Heart right ventricle (tissue), 16 donors: ENCODE measurements around the gene MXD1. TPM values are rescaled to one million over a fixed set of nuclear protein-coding genes. Genes with fewer than 3 reads are reported as not detected.

Source experiments
- ATAC-seq, 8 donors: fragments of 200-7000 bp; cut with Tn5 transposase; one replicate each; pipeline ENCODE4 v1.9.1; 2020; ENCODE audit warnings: mild to moderate bottlenecking in 8 of 8, moderate library complexity in 8 of 8, moderate number of reproducible peaks in 1 of 8
- DNase-seq, 2 donors: peaks; one replicate each; pipeline ENCODE4 v3.0.0-alpha.2; 2020
- H3K27ac ChIP-seq, 10 donors: fragments of 200-600 bp; sonication (generic) in 2 of 10; one replicate each; pipeline versions ENCODE4 v1.5.0 to v1.8.0; 2020 to 2022; ENCODE audit warnings: mild to moderate bottlenecking in 3 of 10
- H3K27me3 ChIP-seq, 7 donors: fragments of 200-600 bp; one replicate each; pipeline ENCODE4 v1.8.0; 2021 to 2022; ENCODE audit warnings: mild to moderate bottlenecking in 2 of 7
- H3K36me3 ChIP-seq, 9 donors: fragments of 200-600 bp; sonication (generic) in 1 of 9; one replicate each; pipeline versions ENCODE4 v1.5.0 to v1.8.0; 2020 to 2022; ENCODE audit warnings: mild to moderate bottlenecking in 2 of 9
- H3K4me1 ChIP-seq, 9 donors: fragments of 200-600 bp; sonication (generic) in 1 of 9; one replicate each; pipeline versions ENCODE4 v1.5.0 to v1.8.0; 2020 to 2022; ENCODE audit warnings: mild to moderate bottlenecking in 4 of 9
- H3K4me3 ChIP-seq, 10 donors: fragments of 200-600 bp; sonication (generic) in 2 of 10; one replicate each; pipeline versions ENCODE4 v1.5.0 to v1.8.0; 2020 to 2022; ENCODE audit warnings: mild to moderate bottlenecking in 7 of 10, moderate library complexity in 2 of 10
- H3K9me3 ChIP-seq, 11 donors: fragments of 200-600 bp in 10 of 11; sonication (generic) in 2 of 11; one replicate each; pipeline versions ENCODE4 v1.5.0 to v1.8.0; 2013 to 2022; ENCODE audit warnings: mild to moderate bottlenecking in 2 of 11, control low read depth in 1 of 11, moderate library complexity in 1 of 11
- CTCF ChIP-seq, 9 donors: fragments of 200-600 bp; sonication (generic) in 2 of 9; IDR thresholded peaks; one replicate each; pipeline versions ENCODE4 v1.5.0 to v1.8.0; 2021 to 2022; ENCODE audit warnings: antibody characterized with exemption in 9 of 9, mild to moderate bottlenecking in 5 of 9, moderate library complexity in 1 of 9
- WGBS, 2 donors: extraction: QIAGEN DNeasy Blood & Tissue Kit; methylation state at CpG; one replicate each; pipeline ENCODE4 v1.1.7; 2013; ENCODE audit warnings: inconsistent platforms in 1 of 2; 5-methylcytosine and 5-hydroxymethylcytosine counted together
- intact Hi-C, 10 donors: fragments of 100-400 bp; cut with DNase I; formaldehyde crosslinking; loops; one replicate each; pipeline versions ENCODE4 v1.11.1 to v1.14.2; 2022
- polyA plus RNA-seq, 2 donors: library from polyadenylated mRNA; stranded (reverse); fragments of 200-250 nt; gene quantifications; one replicate each; pipeline ENCODE4 v1.2.3, GENCODE V29; 2013
- total RNA-seq, 10 donors: library from RNA; stranded (reverse); fragmentation: NEBNext Ultra II Directional in 3 of 10; extraction: Animal tissue kit (Norgen Biotek cat#: 25700) in 3 of 10; gene quantifications; one replicate each; pipeline versions ENCODE4 v1.2.1 to v1.2.4, GENCODE V29; 2021 to 2023
- donor health status: Arrhythmogenic right ventricular cardiomyopathy.
- donor health status: ischemic (EF 13 %, LVEDD 7.1; RV severe dilation, severe dysfunction).
- donor health status: healthy with polysubstance abuse.
- donor health status: DM: no; HTN: yes; CAD: no.
- donor health status: DM: no; HTN: no; CAD: no.
- donor health status: ischemic (EF 25% LVEDD 6.9; RV normal size, moderate dysfunction).
- donor health status: ischemic (EF 25% LVEDD 5.7; RV mildly dilated, moderate dysfunction).
- donor health status: healthy.
- donor health status: DM: yes; HTN: yes; CAD: no.
- donor health status: Ischemic cardiomyopathy.
- donor health status: ischemic (EF 35%, LVEDD 5.7; RV mildly dilated, moderate dysfunction).
- donor health status: nonischemic (EF 11% LVEDD 7.7; RV severe dilation, severe dysfunction).
- donor health status: DM: yes; HTN: yes; CAD: no.
- donor health status: PGD.
- donor health status: ischemic (EF 29% LVEDD 5.4; RV normal size, mild dysfunction).
- donor health status: nonischemic (EF 23%, LVEDD 6.1; RV moderate dilation, normal function).

The MXD1 gene
- total and polyA plus RNA-seq, 12 donors: 2.0 to 11.6 (median 5.9) TPM

DNA sequence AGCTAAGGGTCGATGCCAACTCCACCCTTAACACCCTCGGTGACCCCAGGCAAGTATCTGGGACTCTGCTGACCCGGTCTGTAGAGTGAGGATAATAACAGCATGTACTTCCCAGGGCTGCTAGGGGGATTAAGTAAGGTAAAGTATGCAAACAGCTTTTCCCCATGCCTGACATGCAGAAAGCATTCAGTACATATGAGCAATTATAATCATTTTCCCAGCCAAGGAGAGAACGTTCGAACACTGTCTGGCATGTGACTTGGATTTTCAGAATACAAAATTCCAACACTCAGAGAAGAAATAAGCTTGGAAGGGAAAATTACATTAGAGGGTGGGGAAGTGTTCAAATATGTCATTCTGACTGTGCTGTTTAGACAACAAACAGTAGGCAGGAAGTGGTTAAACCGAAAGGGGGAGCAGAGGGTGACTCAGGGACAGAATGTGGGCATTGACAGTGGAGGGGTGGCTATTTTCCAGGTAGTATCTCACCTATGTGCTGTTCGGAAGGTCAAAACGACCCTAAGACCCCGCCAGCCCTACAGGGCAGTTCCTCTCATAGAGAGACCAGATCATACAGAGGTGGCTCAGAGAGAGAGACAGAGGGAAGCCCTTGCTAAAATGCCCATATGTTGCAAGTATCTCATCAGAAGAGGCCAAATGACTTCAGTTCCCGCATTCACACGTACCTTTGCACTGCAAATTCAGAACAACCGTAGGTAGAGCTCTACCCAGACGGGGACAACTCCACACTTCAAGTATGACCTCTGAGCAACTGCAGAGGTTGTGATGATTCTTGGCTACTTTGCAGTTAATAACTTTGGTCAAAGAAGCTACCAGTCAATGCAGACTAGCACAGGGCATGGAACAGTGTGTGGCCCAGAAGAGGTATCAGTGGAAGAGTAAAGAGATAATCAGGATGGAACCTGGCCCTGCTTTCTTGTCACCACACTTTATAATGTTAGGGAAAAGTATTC is 31.7 kb downstream of the MXD1 start:
- TF ChIP-seq CTCF (IDR thresholded peaks at IDR 0.05): no peak
- intact Hi-C loops: loop anchor here in 1 of 10 donors (10.0 kb wide), 1 partner anchor 78 kb away; no protein-coding TSS in a partner anchor
- Histone ChIP-seq H3K9me3 (no peaks in the 10 kb centered on the region), H3K36me3 (peaks cover 0 to 23% (median 14%) of the 10 kb centered on the region in 9 donors), H3K27ac (peak overlapping the region in 2 of 10 donors; percentile 49 to 86), H3K4me1 (peaks cover 0 to 62% (median 0%) of the 10 kb centered on the region in 9 donors), H3K4me3 (no peak overlapping the region), H3K27me3 (peaks cover 0 to 12% (median 0%) of the 10 kb centered on the region in 7 donors)
- WGBS, 2 donors: 76 to 77% methylated on average over 13 of the region's 13 CpGs
- no peak for DNase-seq
- peak in 3 of 8 donors; percentile 35 to 51 (median 43) for ATAC-seq

DNA sequence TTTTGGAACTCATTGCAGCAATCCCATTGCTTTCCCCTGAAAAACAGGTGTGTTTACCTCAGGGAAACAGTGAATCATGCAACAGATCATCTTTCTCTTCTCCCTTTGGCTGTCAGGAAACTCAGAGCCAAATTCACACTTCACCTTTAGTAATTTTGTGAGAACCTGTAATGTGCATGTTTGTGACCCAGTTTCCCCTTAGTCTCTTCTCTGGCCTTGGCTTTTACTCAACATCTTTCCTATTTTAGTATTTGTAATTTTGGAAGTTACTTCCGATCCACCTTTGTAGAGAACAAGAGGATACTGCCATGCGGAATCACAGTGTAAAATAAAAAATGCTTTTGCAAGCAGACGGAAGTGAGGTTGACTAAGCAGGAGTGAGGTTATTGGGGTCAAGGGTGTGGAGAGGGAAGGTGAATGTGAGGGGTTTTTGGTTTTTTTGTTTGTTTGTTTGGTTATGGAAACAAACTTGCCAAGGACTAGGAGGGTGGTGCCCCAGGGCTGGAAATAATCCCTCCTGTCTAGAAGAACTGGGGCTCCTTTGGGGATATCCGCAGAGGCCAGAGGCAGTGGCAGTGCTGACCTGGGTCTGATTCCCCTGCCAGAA is 32.5 kb downstream of the MXD1 start:
- WGBS, 2 donors: 94 to 96% methylated on average over 4 of the region's 4 CpGs
- no peak for TF ChIP-seq CTCF (IDR thresholded peaks at IDR 0.05)
- no peak for ATAC-seq
- peaks cover 0 to 65% (median 0%) of the 10 kb centered on the region in 9 donors for H3K4me1 ChIP-seq
- intact Hi-C loops: loop anchor here in 1 of 10 donors (10.0 kb wide), 1 partner anchor 77 kb away; no protein-coding TSS in a partner anchor
- H3K9me3 ChIP-seq: no peaks in the 10 kb centered on the region
- H3K27me3 ChIP-seq: peaks cover 0 to 12% (median 0%) of the 10 kb centered on the region in 7 donors
- H3K36me3 ChIP-seq: peaks cover 0 to 15% (median 6%) of the 10 kb centered on the region in 9 donors
- peak overlapping the region in 2 of 10 donors; percentile 16 to 86 for H3K27ac ChIP-seq
- no peak overlapping the region for H3K4me3 ChIP-seq
- DNase-seq: no peak

DNA sequence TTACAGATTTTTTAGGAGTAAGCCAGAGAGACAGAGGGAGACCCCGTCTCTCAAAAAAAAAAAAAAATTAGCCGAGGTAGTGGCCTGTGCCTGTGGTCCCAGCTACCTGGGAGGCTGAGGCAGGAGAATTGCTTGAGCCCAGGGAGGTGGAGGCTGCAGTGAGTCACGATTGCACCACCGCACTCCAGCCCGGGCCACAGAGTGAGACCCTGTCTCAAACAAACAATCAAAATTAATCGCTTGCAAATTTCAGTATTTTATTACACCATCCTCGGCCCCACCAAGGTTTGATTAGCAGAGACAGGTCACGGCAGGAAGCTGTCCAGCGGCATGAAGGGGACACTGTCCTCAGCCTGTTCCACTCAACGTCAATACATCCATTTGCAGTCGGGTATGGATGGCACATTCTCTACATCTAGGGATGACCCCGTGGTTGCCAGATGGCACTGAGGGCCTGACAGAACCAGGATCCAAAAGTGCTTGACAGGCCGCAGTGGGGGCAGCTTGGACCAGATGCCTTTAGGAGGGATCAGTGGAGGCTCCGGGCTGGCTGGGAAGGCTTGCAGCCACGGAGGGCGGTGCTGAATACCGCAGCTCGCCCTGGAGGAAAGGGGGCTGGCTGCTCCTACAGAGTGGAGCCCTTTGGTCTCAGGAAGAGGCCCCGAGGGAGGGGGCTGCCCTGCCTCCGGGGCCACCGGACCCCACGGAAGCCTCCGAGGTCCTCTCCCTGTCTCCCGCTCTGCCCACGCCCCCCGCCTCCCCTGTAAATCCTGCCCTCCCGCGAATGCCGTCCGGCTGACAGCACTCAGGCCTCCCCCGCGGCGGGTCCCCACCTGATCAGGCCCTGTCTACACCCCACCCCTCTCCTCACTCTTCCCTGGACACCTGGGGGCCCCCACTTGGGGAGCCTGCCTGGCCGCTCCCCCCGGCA is 33.4 kb downstream of the MXD1 start:
- DNase-seq (no peak), ATAC-seq (peak in 2 of 8 donors; percentile 29 to 31)
- Histone ChIP-seq H3K9me3 (no peaks in the 10 kb centered on the region), H3K27ac (peak overlapping the region in 2 of 10 donors; percentile 52 to 86), H3K36me3 (peaks cover 0 to 6% (median 0%) of the 10 kb centered on the region in 9 donors), H3K27me3 (peaks cover 0 to 12% (median 0%) of the 10 kb centered on the region in 7 donors), H3K4me3 (peak overlapping the region in 2 of 10 donors; percentile 12 to 14), H3K4me1 (peaks cover 0 to 69% (median 0%) of the 10 kb centered on the region in 9 donors)
- TF ChIP-seq CTCF (IDR thresholded peaks at IDR 0.05): no peak
- intact Hi-C loops: loop anchor here in 1 of 10 donors (10.0 kb wide), 1 partner anchor 77 kb away; no protein-coding TSS in a partner anchor
- 52 to 56% methylated on average over 34 to 35 of the region's 35 CpGs for WGBS, 2 donors
